HEK293 (cell line): ENCODE data around the gene PPP3CA.

ENCODE experiments used
- CTCF ChIA-PET: fragments of 350-600 bp; formaldehyde crosslinking; extraction: SDS; loops from one replicate; lab custom pipeline; 2021; ENCODE audit warnings: antibody characterized with exemption; lab: Yijun Ruan, JAX
- POLR2A ChIA-PET: fragments of 300-600 bp; formaldehyde crosslinking; extraction: SDS; loops from one replicate; lab custom pipeline; 2020; ENCODE audit warnings: antibody characterized with exemption, inconsistent platforms; lab: Yijun Ruan, JAX
- H3K27ac ChIP-seq: fragments of 200-500 bp; sonication (Bioruptor generic); 2 replicates; pipeline ENCODE4 v1.5.1; 2014; ENCODE audit warnings: low read depth, low read length, control low read depth, inconsistent platforms; ENCODE audit errors: extremely low read depth
- H3K36me3 ChIP-seq, 2 experiments: fragments of 200-500 bp in 1 of 2; sonication (Bioruptor generic) in 1 of 2; 1 replicate in 1 of 2; 2 replicates in 1 of 2; pipeline ENCODE4 v1.5.1; 2014 to 2017; ENCODE audit warnings: inconsistent platforms in 2 of 2, low read length in 2 of 2; ENCODE audit not compliant: control insufficient read depth in 2 of 2, insufficient read depth in 1 of 2
- H3K4me1 ChIP-seq: fragments of 200-500 bp; sonication (Bioruptor generic); 2 replicates; pipeline ENCODE4 v1.5.1; 2014; ENCODE audit warnings: mild to moderate bottlenecking, low read length, inconsistent platforms; ENCODE audit not compliant: control insufficient read depth, insufficient read depth
- H3K4me3 ChIP-seq: 2 replicates; pipeline ENCODE4 v1.5.1; 2011; ENCODE audit warnings: low read depth, mild to moderate bottlenecking, control low read depth, low read length, moderate library complexity
- H3K9me3 ChIP-seq: fragments of 200-500 bp; sonication (Bioruptor generic); 2 replicates; pipeline ENCODE4 v1.5.1; 2014; ENCODE audit warnings: low read depth, low read length, inconsistent platforms; ENCODE audit not compliant: control insufficient read depth, insufficient read depth
- KLF7 ChIP-seq: fragments of 450-650 bp; formaldehyde crosslinking; IDR thresholded peaks from 2 replicates; pipeline ENCODE4 v1.5.1; 2016; ENCODE audit warnings: missing biosample characterization, missing genetic modification characterization, borderline replicate concordance
- KLF9 ChIP-seq: fragments of 450-650 bp; formaldehyde crosslinking; IDR thresholded peaks from 2 replicates; pipeline ENCODE4 v1.5.1; 2016; ENCODE audit warnings: missing biosample characterization, missing genetic modification characterization, low read depth
- MYNN ChIP-seq: fragments of 450-650 bp; formaldehyde crosslinking; IDR thresholded peaks from 2 replicates; pipeline ENCODE4 v1.5.1; 2016; ENCODE audit warnings: missing biosample characterization, missing genetic modification characterization, borderline replicate concordance
- ZBTB17 ChIP-seq: fragments of 450-650 bp; formaldehyde crosslinking; IDR thresholded peaks from 2 replicates; pipeline ENCODE4 v1.5.1; 2016; ENCODE audit warnings: missing biosample characterization, missing genetic modification characterization
- ZFP69B ChIP-seq: fragments of 450-650 bp; formaldehyde crosslinking; IDR thresholded peaks from 2 replicates; pipeline ENCODE4 v1.5.1; 2016; ENCODE audit warnings: missing biosample characterization, missing genetic modification characterization
- ZNF132 ChIP-seq: fragments of 450-650 bp; formaldehyde crosslinking; IDR thresholded peaks from 2 replicates; pipeline ENCODE4 v1.5.1; 2017; ENCODE audit warnings: missing biosample characterization, missing genetic modification characterization, borderline replicate concordance
- ZNF239 ChIP-seq: fragments of 450-650 bp; formaldehyde crosslinking; IDR thresholded peaks from 2 replicates; pipeline ENCODE4 v1.5.1; 2016; ENCODE audit warnings: missing biosample characterization, missing genetic modification characterization
- ZNF24 ChIP-seq: fragments of 450-650 bp; formaldehyde crosslinking; IDR thresholded peaks from 2 replicates; pipeline ENCODE4 v1.5.1; 2016; ENCODE audit warnings: missing biosample characterization, missing genetic modification characterization
- ZNF391 ChIP-seq: fragments of 450-650 bp; formaldehyde crosslinking; IDR thresholded peaks from 2 replicates; pipeline ENCODE4 v1.5.1; 2016; ENCODE audit warnings: low read depth, missing biosample characterization, missing genetic modification characterization, borderline replicate concordance
- ZNF548 ChIP-seq: fragments of 450-650 bp; formaldehyde crosslinking; IDR thresholded peaks from 2 replicates; pipeline ENCODE4 v1.5.1; 2016; ENCODE audit warnings: missing biosample characterization, missing genetic modification characterization
- ZNF561 ChIP-seq: fragments of 450-650 bp; IDR thresholded peaks from 2 replicates; pipeline ENCODE4 v1.5.1; 2018; ENCODE audit warnings: missing biosample characterization, missing genetic modification characterization, borderline replicate concordance
- ZNF585B ChIP-seq: fragments of 450-650 bp; formaldehyde crosslinking; IDR thresholded peaks from 2 replicates; pipeline ENCODE4 v1.5.1; 2016; ENCODE audit warnings: missing biosample characterization, missing genetic modification characterization
- ZNF654 ChIP-seq: fragments of 450-650 bp; formaldehyde crosslinking; IDR thresholded peaks from 2 replicates; pipeline ENCODE4 v1.5.1; 2016; ENCODE audit warnings: low read depth, missing biosample characterization, missing genetic modification characterization
- ZNF76 ChIP-seq: fragments of 450-650 bp; formaldehyde crosslinking; IDR thresholded peaks from 2 replicates; pipeline ENCODE4; 2016; ENCODE audit warnings: low read depth, missing biosample characterization, missing genetic modification characterization, borderline replicate concordance
- ZNF776 ChIP-seq: fragments of 450-650 bp; formaldehyde crosslinking; IDR thresholded peaks from 2 replicates; pipeline ENCODE4 v1.5.0; 2017; ENCODE audit warnings: missing biosample characterization, missing genetic modification characterization, borderline replicate concordance
- ZNF792 ChIP-seq: fragments of 450-650 bp; formaldehyde crosslinking; IDR thresholded peaks from 2 replicates; pipeline ENCODE4 v1.5.1; 2016; ENCODE audit warnings: missing biosample characterization, missing genetic modification characterization
- TF ChIP-seq, protein P1 (sequence below): fragments of 450-650 bp; formaldehyde crosslinking; IDR thresholded peaks from 2 replicates; pipeline ENCODE4 v1.5.1; 2016; ENCODE audit warnings: missing biosample characterization, missing genetic modification characterization
- TF ChIP-seq, protein P2 (sequence below): fragments of 450-650 bp; formaldehyde crosslinking; IDR thresholded peaks from 2 replicates; pipeline ENCODE4 v1.5.1; 2016; ENCODE audit warnings: missing biosample characterization, missing genetic modification characterization
- TF ChIP-seq, protein P3 (sequence below): fragments of 450-650 bp; formaldehyde crosslinking; IDR thresholded peaks from 2 replicates; pipeline ENCODE4 v1.5.0; 2017; ENCODE audit warnings: missing biosample characterization, missing genetic modification characterization, borderline replicate concordance
- TF ChIP-seq, protein P4 (sequence below): fragments of 450-650 bp; formaldehyde crosslinking; IDR thresholded peaks from 2 replicates; pipeline ENCODE4 v1.5.1; 2017; ENCODE audit warnings: missing biosample characterization, missing genetic modification characterization
- TF ChIP-seq, protein P5 (sequence below): sonication (generic); formaldehyde crosslinking; IDR thresholded peaks from 2 replicates; pipeline ENCODE4 v1.8.1; 2022; ENCODE audit warnings: mild to moderate bottlenecking, moderate library complexity, missing genetic modification reagents
- TF ChIP-seq, protein P6 (sequence below): fragments of 450-650 bp; formaldehyde crosslinking; IDR thresholded peaks from 2 replicates; pipeline ENCODE4 v1.5.1; 2016; ENCODE audit warnings: missing biosample characterization, missing genetic modification characterization

PPP3CA gene

DNA sequence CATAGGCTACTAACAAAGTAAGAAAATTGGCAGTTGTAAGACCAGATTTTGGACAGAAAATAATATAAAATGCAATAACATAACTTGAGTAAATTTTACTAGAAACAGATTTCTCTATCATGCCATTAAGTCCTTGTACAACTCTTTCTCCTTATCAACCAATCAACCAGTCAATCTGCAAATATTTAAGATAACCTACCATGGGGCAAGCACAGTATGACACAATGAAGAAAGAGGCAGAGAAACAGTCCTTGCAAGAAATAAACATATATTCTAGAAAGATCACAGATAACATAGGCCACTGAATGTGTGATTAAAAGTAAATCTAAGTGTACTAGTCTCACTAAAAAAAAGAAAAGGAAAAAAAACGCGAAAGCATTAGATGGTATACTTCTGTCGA lies 194.8 kb downstream of the PPP3CA start:
- POLR2A ChIA-PET, result no interaction called here
- Histone ChIP-seq H3K9me3 (no peaks in the 10 kb centered on the region), H3K27ac (no peak overlapping the region), H3K4me3 (no peak overlapping the region), H3K36me3 (no peaks in the 10 kb centered on the region), H3K4me1 (no peaks in the 10 kb centered on the region)
- CTCF ChIA-PET, result interaction anchor here (0.7 kb wide), 1 partner anchor 614 kb away, joined by 3 read pairs; no protein-coding TSS in a partner anchor
- TF ChIP-seq ZNF548 (tag by site-specific recombination) (no peak), KLF7 (tag by site-specific recombination) (no peak), ZNF24 (no peak), KLF9 (tag by site-specific recombination) (no peak), ZNF776 (tag by site-specific recombination) (no peak), ZNF132 (tag by site-specific recombination) (no peak), ZNF654 (tag by site-specific recombination) (no peak), ZNF561 (tag by site-specific recombination) (no peak), ZNF792 (tag by site-specific recombination) (no peak)
- TF ChIP-seq, protein P1, sequence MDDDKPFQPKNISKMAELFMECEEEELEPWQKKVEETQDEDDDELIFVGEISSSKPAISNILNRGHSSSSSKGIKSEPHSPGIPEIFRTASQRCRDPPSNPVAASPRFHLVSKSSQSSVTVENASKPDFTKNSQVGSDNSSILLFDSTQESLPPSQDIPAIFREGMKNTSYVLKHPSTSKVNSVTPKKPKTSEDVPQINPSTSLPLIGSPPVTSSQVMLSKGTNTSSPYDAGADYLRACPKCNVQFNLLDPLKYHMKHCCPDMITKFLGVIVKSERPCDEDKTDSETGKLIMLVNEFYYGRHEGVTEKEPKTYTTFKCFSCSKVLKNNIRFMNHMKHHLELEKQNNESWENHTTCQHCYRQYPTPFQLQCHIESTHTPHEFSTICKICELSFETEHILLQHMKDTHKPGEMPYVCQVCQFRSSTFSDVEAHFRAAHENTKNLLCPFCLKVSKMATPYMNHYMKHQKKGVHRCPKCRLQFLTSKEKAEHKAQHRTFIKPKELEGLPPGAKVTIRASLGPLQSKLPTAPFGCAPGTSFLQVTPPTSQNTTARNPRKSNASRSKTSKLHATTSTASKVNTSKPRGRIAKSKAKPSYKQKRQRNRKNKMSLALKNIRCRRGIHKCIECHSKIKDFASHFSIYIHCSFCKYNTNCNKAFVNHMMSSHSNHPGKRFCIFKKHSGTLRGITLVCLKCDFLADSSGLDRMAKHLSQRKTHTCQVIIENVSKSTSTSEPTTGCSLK (tag by site-specific recombination), result no peak
- TF ChIP-seq, protein P2, sequence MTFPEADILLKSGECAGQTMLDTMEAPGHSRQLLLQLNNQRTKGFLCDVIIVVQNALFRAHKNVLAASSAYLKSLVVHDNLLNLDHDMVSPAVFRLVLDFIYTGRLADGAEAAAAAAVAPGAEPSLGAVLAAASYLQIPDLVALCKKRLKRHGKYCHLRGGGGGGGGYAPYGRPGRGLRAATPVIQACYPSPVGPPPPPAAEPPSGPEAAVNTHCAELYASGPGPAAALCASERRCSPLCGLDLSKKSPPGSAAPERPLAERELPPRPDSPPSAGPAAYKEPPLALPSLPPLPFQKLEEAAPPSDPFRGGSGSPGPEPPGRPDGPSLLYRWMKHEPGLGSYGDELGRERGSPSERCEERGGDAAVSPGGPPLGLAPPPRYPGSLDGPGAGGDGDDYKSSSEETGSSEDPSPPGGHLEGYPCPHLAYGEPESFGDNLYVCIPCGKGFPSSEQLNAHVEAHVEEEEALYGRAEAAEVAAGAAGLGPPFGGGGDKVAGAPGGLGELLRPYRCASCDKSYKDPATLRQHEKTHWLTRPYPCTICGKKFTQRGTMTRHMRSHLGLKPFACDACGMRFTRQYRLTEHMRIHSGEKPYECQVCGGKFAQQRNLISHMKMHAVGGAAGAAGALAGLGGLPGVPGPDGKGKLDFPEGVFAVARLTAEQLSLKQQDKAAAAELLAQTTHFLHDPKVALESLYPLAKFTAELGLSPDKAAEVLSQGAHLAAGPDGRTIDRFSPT (tag by site-specific recombination), result no peak
- TF ChIP-seq, protein P3, sequence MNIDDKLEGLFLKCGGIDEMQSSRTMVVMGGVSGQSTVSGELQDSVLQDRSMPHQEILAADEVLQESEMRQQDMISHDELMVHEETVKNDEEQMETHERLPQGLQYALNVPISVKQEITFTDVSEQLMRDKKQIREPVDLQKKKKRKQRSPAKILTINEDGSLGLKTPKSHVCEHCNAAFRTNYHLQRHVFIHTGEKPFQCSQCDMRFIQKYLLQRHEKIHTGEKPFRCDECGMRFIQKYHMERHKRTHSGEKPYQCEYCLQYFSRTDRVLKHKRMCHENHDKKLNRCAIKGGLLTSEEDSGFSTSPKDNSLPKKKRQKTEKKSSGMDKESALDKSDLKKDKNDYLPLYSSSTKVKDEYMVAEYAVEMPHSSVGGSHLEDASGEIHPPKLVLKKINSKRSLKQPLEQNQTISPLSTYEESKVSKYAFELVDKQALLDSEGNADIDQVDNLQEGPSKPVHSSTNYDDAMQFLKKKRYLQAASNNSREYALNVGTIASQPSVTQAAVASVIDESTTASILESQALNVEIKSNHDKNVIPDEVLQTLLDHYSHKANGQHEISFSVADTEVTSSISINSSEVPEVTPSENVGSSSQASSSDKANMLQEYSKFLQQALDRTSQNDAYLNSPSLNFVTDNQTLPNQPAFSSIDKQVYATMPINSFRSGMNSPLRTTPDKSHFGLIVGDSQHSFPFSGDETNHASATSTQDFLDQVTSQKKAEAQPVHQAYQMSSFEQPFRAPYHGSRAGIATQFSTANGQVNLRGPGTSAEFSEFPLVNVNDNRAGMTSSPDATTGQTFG (tag by site-specific recombination), result no peak

DNA sequence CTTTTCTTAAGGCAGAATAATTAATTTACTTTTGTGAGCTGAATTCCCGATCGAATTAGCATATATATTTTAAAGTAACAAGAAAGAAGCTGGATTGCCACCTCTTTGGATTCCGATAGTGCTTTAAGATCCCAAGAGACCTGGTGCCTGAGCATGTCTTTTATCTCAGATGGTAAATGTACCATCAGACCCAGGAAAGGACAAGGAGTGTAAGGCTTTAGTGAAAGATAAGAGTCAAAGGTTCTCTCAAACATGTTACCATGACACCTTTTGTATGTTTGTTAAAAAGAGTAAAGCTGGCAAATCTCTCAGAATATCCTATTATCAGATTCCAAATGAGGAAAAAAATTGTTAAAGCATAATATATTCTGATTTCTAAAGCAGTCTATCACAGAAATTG lies 198.8 kb downstream of the PPP3CA start:
- no peak for TF ChIP-seq ZNF585B (tag by site-specific recombination)
- TF ChIP-seq, protein P4, sequence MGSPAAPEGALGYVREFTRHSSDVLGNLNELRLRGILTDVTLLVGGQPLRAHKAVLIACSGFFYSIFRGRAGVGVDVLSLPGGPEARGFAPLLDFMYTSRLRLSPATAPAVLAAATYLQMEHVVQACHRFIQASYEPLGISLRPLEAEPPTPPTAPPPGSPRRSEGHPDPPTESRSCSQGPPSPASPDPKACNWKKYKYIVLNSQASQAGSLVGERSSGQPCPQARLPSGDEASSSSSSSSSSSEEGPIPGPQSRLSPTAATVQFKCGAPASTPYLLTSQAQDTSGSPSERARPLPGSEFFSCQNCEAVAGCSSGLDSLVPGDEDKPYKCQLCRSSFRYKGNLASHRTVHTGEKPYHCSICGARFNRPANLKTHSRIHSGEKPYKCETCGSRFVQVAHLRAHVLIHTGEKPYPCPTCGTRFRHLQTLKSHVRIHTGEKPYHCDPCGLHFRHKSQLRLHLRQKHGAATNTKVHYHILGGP (tag by site-specific recombination), result no peak
- TF ChIP-seq KLF9 (tag by site-specific recombination), result no peak
- no peak for TF ChIP-seq ZNF391
- TF ChIP-seq, protein P5, sequence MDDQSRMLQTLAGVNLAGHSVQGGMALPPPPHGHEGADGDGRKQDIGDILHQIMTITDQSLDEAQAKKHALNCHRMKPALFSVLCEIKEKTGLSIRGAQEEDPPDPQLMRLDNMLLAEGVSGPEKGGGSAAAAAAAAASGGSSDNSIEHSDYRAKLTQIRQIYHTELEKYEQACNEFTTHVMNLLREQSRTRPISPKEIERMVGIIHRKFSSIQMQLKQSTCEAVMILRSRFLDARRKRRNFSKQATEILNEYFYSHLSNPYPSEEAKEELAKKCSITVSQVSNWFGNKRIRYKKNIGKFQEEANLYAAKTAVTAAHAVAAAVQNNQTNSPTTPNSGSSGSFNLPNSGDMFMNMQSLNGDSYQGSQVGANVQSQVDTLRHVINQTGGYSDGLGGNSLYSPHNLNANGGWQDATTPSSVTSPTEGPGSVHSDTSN (CRISPR knock-in tag), result no peak
- TF ChIP-seq MYNN, result no peak
- TF ChIP-seq ZFP69B (tag by site-specific recombination), result no peak
- TF ChIP-seq, protein P6, sequence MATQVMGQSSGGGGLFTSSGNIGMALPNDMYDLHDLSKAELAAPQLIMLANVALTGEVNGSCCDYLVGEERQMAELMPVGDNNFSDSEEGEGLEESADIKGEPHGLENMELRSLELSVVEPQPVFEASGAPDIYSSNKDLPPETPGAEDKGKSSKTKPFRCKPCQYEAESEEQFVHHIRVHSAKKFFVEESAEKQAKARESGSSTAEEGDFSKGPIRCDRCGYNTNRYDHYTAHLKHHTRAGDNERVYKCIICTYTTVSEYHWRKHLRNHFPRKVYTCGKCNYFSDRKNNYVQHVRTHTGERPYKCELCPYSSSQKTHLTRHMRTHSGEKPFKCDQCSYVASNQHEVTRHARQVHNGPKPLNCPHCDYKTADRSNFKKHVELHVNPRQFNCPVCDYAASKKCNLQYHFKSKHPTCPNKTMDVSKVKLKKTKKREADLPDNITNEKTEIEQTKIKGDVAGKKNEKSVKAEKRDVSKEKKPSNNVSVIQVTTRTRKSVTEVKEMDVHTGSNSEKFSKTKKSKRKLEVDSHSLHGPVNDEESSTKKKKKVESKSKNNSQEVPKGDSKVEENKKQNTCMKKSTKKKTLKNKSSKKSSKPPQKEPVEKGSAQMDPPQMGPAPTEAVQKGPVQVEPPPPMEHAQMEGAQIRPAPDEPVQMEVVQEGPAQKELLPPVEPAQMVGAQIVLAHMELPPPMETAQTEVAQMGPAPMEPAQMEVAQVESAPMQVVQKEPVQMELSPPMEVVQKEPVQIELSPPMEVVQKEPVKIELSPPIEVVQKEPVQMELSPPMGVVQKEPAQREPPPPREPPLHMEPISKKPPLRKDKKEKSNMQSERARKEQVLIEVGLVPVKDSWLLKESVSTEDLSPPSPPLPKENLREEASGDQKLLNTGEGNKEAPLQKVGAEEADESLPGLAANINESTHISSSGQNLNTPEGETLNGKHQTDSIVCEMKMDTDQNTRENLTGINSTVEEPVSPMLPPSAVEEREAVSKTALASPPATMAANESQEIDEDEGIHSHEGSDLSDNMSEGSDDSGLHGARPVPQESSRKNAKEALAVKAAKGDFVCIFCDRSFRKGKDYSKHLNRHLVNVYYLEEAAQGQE (tag by site-specific recombination), result no peak
- no peak for TF ChIP-seq ZNF76 (tag by site-specific recombination)
- TF ChIP-seq ZNF239 (tag by site-specific recombination), result no peak
- no peak for TF ChIP-seq ZBTB17
- Histone ChIP-seq H3K4me3 (no peak overlapping the region), H3K4me1 (no peaks in the 10 kb centered on the region), H3K27ac (no peak overlapping the region), H3K36me3 (no peaks in the 10 kb centered on the region), H3K9me3 (no peaks in the 10 kb centered on the region)
- ChIA-PET POLR2A (no interaction called here), CTCF (interaction anchor here (0.6 kb wide), 1 partner anchor 973 kb away, joined by 3 read pairs; no protein-coding TSS in a partner anchor)
